ENCODE data around the gene ATG7.

The ATG7 gene

DNA sequence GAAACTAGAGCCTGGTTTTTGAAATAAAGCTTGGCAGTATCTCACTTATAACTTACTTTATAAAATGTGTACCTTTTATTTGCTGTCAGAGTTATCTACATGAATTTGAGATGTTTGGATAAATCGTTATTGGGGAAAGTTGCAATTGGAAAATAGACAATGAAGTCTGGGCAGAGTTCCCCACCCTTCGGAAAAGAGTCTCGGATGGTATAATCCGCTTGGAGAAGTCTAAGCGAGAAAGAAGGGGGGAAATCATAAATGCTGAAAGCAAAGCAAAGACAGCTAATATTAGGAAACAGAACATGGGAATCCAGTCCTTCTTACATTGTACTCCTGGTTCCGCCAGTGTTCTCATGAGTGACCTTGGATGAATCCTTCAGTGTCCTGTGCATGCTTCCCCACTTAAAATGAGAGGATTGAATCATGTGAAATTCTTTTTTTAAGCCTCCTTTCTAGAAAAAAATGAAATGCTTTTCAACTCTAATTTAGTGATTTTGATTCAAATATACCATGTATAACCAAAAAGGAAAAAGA is 162.4 kb downstream of the ATG7 start:
- no peaks in the 10 kb centered on the region for H4K20me1 ChIP-seq (ENCODE audit: control insufficient read depth, insufficient read depth, low read depth, low read length)
- no peaks in the 10 kb centered on the region for H3K9me2 ChIP-seq (replicated peaks; ENCODE audit: control insufficient read depth, low read length)
- no peak overlapping the region for H3K4me2 ChIP-seq (ENCODE audit: low read length)

DNA sequence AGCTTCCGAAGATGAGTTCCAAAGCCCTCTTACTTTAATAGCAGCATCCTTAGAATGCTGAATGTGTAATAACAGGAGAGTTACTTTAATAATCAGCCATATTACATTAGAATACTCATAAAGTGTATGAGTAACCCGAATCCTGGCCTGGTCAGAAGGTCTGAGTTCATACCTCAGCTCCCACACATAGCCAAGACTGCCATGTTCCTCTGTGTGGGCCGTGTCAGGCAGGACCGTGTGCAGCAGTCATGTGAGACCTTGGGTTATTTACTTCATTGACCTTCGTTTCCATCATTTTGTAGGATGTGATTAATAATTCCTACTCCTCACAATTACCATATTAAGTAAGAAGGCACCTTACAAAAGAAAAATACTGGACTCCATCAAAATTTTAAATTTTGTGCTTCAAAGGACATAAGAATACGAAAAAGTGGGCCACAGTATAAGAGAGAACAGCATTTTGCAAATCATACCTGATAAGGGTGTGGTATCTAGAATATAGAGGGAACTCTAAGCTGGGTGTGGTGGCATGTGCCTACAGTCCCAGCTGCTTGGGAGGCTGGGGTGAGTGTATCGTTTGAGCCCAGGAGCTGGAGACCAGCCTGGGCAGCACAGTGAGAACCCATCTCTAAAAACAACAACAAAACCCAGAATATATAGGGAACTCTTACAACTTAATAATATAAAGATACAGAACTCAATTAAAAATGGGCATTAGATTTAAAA is 163.4 kb downstream of the ATG7 start:
- Histone ChIP-seq H3K27ac (ENCODE audit: low read depth, low read length) (no peak overlapping the region), H3K36me3 (ENCODE audit: control insufficient read depth, low read length) (no peaks in the 10 kb centered on the region)

More for the DNA sequence above, 162.4 kb downstream of the ATG7 start:
- Histone ChIP-seq H3F3A (ENCODE audit: control insufficient read depth, insufficient read depth) (no peaks in the 10 kb centered on the region), H3K9me3 (ENCODE audit: control insufficient read depth, insufficient read depth, low read length) (no peaks in the 10 kb centered on the region), H3K36me3 (ENCODE audit: control insufficient read depth, low read length) (no peaks in the 10 kb centered on the region), H3K27me3 (ENCODE audit: control insufficient read depth, low read length) (no peaks in the 10 kb centered on the region), H3K27ac (ENCODE audit: low read depth, low read length) (no peak overlapping the region), H3K4me3 (ENCODE audit: low read length) (no peak overlapping the region), H3K79me2 (ENCODE audit: control insufficient read depth, low read length) (no peaks in the 10 kb centered on the region), H3K4me1 (ENCODE audit: control insufficient read depth, low read length) (peaks cover 8% of the 10 kb centered on the region)
- TF ChIP-seq, protein P1, sequence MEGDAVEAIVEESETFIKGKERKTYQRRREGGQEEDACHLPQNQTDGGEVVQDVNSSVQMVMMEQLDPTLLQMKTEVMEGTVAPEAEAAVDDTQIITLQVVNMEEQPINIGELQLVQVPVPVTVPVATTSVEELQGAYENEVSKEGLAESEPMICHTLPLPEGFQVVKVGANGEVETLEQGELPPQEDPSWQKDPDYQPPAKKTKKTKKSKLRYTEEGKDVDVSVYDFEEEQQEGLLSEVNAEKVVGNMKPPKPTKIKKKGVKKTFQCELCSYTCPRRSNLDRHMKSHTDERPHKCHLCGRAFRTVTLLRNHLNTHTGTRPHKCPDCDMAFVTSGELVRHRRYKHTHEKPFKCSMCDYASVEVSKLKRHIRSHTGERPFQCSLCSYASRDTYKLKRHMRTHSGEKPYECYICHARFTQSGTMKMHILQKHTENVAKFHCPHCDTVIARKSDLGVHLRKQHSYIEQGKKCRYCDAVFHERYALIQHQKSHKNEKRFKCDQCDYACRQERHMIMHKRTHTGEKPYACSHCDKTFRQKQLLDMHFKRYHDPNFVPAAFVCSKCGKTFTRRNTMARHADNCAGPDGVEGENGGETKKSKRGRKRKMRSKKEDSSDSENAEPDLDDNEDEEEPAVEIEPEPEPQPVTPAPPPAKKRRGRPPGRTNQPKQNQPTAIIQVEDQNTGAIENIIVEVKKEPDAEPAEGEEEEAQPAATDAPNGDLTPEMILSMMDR (IDR thresholded peaks at IDR 0.05; ENCODE audit: low read depth, low read length, poor library complexity, severe bottlenecking) = no peak
- no peak for TF ChIP-seq EZH2phosphoT487 (IDR thresholded peaks at IDR 0.05; ENCODE audit: borderline replicate concordance, low read length)

DNA sequence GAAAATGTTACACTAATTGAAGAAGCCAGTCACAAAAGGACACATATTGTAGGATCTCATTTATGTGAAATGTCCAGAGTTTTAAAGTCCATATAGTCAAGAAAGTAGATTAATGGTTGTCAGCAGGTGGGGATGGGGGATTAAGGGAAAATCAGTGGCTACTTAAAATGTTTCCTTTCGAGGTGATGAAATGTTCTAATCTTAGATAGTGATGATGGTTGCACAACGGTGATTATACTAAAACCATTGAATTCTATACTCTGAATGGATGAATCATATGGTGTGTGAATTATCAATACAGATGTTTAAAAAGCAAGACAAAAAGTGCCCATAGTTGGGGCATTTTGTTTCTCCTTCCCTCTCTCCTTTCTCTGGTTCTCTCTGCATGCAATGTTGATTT is 164.6 kb downstream of the ATG7 start:
- Histone ChIP-seq H4K20me1 (ENCODE audit: control insufficient read depth, insufficient read depth, low read depth, low read length) (no peaks in the 10 kb centered on the region), H3K36me3 (ENCODE audit: control insufficient read depth, low read length) (no peaks in the 10 kb centered on the region), H3K9me2 (replicated peaks; ENCODE audit: control insufficient read depth, low read length) (no peaks in the 10 kb centered on the region), H3F3A (ENCODE audit: control insufficient read depth, insufficient read depth) (no peaks in the 10 kb centered on the region), H3K4me1 (ENCODE audit: control insufficient read depth, low read length) (peaks cover 8% of the 10 kb centered on the region), H3K4me2 (ENCODE audit: low read length) (no peak overlapping the region), H3K4me3 (ENCODE audit: low read length) (no peak overlapping the region), H3K27ac (ENCODE audit: low read depth, low read length) (no peak overlapping the region), H3K27me3 (ENCODE audit: control insufficient read depth, low read length) (no peaks in the 10 kb centered on the region), H3K9me3 (ENCODE audit: control insufficient read depth, insufficient read depth, low read length) (no peaks in the 10 kb centered on the region), H3K79me2 (ENCODE audit: control insufficient read depth, low read length) (no peaks in the 10 kb centered on the region)
- no peak for TF ChIP-seq EZH2phosphoT487 (IDR thresholded peaks at IDR 0.05; ENCODE audit: borderline replicate concordance, low read length)
- TF ChIP-seq, protein P1 (IDR thresholded peaks at IDR 0.05; ENCODE audit: low read depth, low read length, poor library complexity, severe bottlenecking) = no peak

More for the DNA sequence above, 163.4 kb downstream of the ATG7 start:
- TF ChIP-seq, protein P1 (IDR thresholded peaks at IDR 0.05; ENCODE audit: low read depth, low read length, poor library complexity, severe bottlenecking) = no peak
- no peak for TF ChIP-seq EZH2phosphoT487 (IDR thresholded peaks at IDR 0.05; ENCODE audit: borderline replicate concordance, low read length)
- Histone ChIP-seq H3K9me2 (replicated peaks; ENCODE audit: control insufficient read depth, low read length) (no peaks in the 10 kb centered on the region), H3K27me3 (ENCODE audit: control insufficient read depth, low read length) (no peaks in the 10 kb centered on the region), H3K79me2 (ENCODE audit: control insufficient read depth, low read length) (no peaks in the 10 kb centered on the region), H3K4me3 (ENCODE audit: low read length) (no peak overlapping the region), H4K20me1 (ENCODE audit: control insufficient read depth, insufficient read depth, low read depth, low read length) (no peaks in the 10 kb centered on the region), H3F3A (ENCODE audit: control insufficient read depth, insufficient read depth) (no peaks in the 10 kb centered on the region), H3K4me2 (ENCODE audit: low read length) (no peak overlapping the region), H3K4me1 (ENCODE audit: control insufficient read depth, low read length) (peaks cover 8% of the 10 kb centered on the region), H3K9me3 (ENCODE audit: control insufficient read depth, insufficient read depth, low read length) (no peaks in the 10 kb centered on the region)

All from DOHH2 (cell line).